CD1c-positive myeloid dendritic cell (primary cell): ENCODE results near the gene RBM22.
"Not testable (repeated sequence)": the region's sequence is repeated elsewhere in the genome, so short reads cannot be mapped to it uniquely, and the experiment has no call there.

Source experiments
- DNase-seq: peaks from one replicate; pipeline ENCODE4 v3.0.0-alpha.2; 2016; ENCODE audit errors: extremely low spot score

The RBM22 gene

DNA sequence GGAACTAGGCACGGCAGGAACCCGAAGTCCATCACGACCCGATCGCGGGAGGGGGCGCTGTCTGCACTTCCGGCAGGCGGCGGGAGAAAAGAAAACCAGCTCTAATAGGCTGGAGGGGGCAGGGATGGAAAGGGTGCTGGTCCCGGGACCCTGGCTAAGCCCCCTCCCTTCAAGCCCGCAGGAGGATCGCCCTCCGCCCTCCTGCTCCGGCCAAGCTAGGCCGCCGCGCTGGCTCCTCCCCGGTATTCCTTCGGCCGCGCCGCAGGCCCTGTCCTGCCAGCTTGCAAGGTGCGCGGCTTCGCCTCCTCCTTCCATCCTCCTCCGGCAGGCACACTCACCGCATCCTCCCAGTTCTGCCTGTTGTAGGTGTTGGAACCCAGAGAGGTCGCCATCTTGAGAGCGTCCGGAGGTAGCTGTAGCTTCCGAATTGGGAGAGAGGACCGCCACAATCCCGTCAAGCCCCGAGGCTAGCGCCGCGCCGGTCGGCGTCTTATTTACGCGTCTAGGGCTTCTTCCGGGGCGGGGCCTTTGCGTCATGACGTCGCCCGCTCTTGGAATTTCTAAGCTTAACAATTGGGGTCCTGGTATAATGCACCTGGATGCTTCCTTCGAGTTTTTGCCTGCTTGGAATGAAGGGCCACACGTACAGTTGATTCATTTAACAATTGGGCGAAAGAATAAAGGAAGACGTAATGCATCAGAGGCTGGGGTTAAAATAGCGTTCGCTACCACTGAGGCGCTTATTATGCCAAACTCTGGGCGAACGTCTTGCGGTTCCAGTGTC, at the start of gene RBM22:
RBM22 (minus strand) TSS at position 469 of the 784 bp plus-strand sequence; CDS start at position 392, 77 bp downstream.
- peak; percentile 95 for DNase-seq

DNA sequence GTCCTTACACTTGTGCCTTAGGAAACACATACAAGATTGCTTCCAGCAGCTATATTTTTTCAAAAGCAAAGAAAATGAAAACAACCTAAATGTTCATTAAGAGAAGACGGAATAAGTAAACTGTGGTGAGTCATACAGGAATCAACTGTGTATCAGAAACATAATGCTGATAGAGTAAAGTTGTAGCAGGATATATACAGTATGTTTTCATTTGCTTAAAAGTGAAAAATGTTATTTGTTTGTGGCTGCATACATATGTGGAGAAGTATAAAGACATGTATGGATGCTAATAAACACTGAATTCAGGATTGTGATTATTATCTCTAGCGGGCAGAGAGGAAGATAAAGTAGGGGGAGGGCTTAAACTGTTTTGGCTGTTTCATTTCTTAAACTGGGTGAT, 49.6 kb upstream of the RBM22 start:
- DNase-seq, result no peak

DNA sequence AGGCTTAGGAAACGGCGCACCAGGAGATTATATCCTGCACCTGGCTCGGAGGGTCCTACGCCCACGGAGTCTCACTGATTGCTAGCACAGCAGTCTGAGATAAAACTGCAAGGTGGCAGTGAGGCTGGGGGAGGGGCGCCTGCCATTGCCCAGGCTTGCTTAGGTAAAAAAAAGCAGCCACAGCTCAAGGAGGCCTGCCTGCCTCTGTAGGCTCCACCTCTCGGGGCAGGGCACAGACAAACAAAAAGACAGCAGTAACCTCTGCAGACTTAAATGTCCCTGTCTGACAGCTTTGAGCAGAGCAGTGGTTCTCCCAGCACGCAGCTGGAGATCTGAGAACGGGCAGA, 42.3 kb upstream of the RBM22 start:
- not testable (repeated sequence) for DNase-seq

DNA sequence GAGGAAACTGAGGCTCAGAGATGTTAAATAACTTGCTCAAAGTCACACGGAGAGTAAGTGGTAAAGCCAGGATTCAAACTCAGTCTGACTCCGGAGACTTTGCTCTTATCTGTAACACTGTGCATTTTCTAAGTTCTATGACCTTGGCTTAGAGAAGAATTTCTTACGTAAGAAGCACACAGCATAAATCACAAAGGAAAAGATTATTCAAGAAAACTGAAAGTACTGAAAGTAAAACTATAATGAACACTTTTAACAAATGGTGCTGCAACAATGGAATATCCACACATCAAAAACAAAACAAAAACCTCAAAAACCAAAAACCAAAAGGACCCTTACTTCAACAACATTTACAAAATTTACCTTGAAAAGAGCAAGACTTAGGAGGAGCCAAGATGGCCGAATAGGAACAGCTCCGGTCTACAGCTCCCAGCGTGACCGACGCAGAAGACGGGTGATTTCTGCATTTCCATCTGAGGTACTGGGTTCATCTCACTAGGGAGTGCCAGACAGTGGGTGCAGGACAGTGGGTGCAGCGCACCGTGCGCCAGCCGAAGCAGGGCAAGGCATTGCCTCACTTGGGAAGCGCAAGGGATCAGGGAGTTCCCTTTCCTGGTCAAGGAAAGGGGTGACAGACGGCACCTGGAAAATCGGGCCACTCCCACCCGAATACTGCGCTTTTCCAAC, 41.7 kb upstream of the RBM22 start:
- DNase-seq, result not testable (repeated sequence)

DNA sequence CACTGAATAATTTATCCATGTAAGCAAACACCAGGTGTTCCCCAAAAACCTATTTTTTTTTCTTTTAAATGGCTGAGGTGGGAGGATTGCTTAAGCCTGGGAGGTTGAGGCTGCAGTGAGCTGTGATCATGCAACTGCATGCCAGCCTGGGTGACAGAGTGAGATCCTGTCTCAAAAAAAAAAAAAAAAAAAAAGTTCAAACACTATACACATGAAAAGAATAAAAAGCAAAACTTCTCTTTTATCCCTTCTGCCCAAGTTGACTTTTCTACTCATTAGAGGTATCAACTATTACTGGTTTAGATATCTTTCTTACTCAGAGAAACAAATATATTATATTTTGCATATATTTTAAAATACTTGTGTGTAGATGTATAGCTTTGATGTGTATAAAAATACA, 40.1 kb upstream of the RBM22 start:
- no peak for DNase-seq

DNA sequence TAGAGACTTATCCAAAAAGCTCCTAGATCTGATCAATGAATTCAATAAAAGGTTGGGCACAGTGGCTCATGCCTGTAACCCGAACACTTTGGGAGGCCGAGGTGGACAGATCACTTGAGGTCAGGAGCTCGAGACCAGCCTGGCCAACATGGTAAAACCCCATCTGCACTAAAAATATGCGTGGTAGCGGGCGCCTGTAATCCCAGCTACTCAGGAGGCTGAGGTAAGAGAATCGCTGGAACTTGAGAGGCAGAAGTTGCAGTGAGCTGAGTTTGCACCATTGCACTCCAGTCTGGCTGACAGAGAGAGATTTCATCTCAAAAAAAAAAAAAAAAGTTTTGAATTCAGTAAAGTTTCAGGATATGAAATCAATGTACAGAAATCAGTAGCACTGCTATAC, 38.0 kb upstream of the RBM22 start:
- DNase-seq, result no peak

DNA sequence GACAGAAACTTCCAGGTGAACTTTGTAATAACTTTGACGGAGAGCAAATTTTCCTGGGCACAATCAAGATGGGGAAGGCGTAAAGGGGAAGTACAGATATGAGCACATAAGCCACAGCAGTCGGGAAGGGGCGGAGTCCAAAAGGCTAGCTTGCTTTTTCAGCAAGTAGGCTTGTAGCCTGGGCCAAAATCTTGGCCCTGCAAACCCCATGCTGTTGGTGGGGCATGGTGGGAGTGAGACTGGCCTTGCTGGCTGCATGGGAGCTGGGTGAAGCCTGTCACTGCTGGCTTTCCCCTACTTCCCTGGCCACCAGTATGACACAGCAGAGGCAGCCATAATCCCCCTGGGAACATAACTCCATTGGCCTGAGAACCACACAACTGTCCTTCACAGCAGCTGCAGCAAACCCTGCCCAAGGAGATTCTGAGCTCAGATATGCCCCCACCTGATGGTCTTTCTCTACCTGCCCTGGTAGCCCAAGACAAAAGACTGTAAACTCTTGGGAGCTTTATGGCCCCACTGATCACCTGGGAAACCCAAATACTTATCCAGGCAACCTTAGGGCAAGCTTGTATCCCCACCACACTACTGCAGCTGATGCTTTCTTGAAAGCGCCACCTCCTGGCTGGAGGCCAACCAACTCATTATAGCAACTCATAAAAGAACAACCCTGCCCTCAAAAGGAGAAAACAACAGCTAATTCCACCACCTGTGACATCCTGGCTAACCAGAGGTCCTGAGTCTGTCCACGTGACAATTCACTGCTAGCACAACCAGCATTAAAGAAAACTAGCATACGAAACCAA, 33.9 kb upstream of the RBM22 start:
- DNase-seq, result peak; percentile 86

DNA sequence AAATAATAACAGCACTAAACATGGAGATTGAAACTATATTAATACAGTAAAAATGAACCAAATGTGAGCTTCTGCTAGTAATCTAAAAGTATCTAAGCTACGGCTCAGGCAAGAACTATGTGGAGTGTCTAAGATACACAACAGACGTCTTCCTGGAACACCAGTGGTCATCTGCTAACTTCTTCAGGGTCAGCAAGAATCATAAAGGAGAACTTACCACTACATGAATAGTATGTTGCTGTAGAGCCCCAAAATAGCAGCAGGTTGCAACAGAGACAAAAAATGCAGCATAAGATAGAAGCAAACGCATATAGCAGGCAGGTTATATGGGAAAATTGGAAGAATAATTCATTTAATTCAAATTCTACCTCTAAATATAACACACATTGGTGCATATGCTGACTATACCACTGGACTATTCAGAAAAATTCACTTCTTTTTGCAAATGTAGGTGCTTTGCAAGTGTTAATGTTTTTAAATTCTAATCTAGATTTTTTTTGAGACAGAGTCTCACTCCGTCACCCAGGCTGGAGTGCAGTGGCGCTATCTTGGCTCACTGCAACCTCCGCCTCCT, 30.9 kb upstream of the RBM22 start:
- DNase-seq, result peak; percentile 14

DNA sequence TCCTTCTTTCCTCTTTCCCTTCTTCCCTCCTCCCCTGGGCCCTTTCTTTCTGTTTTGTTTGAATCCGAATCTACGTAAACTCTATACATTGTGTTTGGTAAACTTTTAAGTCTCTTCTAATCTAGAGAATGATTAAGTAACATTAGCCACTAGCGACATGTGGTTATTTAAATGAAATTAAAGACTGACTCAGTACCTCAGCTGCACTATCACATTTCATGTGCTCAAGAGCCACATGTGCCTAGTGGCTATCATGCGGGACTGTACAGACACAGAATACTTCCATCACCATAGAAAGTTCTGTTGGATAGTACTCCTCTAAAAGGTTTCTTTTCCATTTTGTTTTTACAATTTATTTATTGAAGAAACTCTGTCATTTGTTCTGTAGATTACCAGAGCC, 29.0 kb upstream of the RBM22 start:
- no peak for DNase-seq

DNA sequence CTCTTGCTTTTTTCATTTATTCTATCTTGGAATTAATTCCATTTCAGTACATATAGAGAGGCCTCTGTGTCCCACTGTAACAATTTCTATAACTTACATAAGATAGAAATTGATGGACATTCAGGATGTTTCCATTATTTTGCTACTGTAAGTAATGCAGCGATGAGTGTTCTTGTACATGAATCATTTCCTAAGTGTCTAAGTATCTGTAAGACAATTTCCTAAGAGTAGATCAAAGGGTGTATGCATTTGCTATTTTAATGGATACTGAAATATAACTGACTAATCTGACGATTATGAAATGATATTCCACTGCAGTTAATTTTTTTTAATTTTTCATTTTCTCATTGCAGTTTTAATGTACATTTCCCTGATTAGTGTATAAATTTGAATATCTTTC, 23.0 kb upstream of the RBM22 start:
- no peak for DNase-seq

DNA sequence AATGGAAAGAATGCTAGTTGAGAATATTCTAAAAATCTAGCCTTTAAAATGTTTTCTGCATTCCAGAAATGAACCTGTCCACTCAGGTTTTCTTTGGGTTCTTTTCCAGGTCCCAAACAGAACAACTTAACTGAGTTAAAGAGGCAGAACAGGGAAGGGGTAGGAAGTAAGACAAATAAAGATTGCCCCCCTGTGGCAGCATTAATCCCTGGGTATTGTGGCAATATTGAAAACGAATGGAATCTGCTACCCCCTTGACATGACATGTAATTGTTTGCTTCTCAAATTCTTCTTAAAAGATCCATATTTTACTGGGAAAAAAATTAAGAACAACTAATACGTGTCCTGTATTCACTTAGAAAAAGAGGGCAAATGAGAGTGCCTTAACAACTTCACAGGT, 9.3 kb upstream of the RBM22 start:
- DNase-seq, result no peak

DNA sequence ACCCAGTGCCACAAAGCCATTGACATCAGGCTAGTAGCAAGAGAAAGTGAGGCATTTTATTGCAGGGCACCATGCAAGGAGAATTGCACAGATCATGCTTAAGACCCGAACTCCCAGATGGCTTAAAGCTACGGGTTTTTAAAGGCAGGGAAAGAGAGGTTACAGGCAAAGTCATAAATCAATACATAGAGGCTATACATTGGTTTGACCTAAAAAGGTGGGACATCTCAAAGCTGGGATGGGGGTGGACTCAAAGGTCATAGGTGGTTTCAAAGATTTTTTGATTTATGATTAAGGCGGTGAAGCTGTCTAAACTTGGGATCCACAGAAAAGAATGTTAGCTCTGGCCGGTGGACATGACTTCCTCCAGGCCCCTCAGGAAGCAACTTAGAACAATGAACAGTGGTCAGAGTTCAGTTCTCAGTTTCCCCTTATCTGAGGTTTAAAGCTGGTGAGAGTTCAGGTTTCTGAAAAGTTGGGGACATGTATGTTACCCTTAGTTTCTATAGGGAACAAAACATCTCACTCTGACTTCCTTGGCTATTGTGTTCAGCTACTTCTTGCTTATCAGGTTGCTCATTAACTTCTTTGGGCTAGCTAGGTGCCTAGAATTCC, 6.0 kb upstream of the RBM22 start:
- DNase-seq, result no peak

DNA sequence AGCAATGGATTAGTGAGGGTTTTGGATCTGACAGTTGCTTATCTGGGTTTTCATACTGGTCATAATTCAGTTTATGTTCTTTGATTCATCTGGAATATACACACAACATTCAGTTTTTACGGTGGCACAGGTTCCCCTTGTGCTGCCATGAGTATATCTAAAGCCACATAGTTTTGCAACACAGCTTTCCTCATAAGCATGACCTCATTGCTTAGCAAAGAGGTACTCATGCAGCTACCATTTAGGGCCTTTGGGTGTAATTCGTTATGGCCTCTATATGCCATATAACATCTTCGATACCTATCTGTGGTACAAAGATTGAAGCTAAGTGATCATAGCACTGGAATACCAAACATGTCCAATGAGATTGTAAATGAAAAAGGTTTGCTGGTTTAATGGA, 2.9 kb upstream of the RBM22 start:
- peak; percentile 64 for DNase-seq

DNA sequence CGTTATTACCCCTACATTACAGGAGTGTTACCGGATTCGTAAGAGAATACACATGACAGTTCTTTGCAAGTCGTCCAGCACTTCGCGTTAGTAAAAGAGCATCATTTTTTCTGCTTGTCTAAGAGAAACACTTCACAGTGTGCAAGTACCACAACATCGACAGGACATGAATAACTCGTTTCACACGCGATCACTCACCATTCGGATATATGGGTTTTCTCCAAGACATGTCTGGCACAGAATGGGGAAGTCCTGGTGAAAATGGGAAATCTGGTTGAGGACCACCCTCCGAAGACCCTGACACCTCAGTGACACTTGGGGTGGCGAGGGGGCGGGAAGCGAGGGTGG, 642 bp downstream of the RBM22 start:
- peak; percentile 70 for DNase-seq

DNA sequence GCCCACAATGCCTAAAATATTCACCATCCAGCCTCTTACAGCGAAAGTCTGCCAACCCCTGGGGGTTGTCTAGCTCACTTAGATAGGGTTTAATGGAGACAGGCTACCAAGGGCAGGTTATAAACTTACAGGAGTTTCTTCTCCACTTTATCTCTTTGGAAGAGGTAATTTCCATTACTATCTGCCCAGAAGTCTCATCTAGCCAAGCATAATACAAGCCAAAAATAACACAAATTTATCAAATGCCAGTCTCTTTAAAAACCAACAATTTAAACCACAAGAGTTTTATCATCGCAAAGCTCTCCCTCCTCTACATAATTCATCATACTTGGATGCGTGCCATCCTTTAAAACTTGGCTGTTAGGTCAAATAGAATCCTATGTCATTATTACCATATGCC, 6.2 kb downstream of the RBM22 start:
- no peak for DNase-seq

DNA sequence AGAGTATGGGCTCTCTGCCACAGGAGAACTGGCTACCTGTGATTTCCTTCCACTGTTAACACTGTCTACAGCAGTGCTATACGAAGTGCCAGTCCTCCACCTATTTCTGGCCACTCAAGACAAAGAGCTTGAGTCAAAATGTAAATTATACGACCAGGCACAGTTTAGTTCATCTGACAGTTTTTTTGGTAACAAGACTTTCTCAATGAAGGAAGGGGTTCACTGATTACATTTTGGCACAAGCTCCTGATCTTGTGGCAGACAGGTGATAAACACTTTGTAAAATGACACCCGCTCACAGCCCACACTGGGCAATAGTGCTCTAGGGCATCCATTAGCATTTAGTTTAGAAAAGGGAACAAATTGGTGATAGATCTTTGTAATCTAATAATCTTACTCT, 8.6 kb downstream of the RBM22 start:
- no peak for DNase-seq

DNA sequence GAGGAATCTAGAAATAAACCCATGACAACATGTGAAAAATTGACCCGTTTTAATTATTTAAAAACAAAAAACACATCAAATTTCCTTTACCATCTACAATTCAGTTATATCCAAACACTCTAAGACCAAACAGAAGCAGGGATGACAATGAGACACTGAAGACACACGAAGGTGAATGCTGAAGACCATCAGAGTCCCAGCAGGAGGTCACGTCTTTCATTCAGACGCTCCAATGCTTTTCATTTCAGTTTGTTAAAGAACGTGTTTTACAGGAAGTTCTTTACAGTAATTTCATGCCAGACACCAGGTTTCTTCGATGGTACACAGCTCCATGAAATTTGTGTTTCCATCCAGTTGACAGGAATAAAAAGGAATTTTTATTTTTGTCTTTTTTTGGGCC, 10.1 kb downstream of the RBM22 start:
- no peak for DNase-seq

DNA sequence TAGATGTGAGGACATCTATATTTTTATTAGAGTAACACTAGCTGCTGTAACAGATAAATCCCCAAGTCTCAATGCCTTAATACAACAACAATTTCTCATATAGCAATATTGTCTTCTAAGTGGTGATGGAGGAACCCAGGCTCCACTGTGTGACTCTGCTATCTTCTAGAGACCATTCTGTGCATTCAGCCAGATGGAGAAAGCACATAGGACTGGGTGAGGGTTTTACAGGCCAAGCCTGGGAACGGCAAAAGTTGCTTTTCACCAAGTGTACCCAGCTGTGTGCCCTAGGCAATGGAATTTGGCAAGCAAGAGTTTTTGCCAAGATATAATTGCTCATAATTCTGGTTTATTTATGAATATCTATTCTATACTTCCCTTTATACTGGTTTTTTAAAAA, 11.7 kb downstream of the RBM22 start:
- DNase-seq, result no peak

DNA sequence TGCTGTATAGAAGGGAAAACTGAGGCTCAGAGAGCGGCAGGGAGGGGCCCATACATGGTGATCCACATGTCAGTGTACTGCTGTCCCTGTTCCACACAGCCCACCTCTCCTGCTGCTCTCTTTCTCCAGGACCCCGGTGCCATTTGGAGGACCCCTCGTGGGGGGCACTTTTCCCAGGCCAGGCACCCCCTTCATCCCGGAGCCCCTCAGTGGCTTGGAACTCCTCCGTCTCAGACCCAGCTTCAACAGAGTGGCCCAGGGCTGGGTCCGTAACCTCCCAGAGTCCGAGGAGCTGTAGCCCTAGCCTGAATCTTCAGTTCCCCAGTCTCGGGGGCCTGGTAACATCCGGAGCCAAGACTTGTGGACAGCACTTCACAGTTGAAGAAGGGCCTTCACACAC, 24.3 kb downstream of the RBM22 start:
- no peak for DNase-seq

DNA sequence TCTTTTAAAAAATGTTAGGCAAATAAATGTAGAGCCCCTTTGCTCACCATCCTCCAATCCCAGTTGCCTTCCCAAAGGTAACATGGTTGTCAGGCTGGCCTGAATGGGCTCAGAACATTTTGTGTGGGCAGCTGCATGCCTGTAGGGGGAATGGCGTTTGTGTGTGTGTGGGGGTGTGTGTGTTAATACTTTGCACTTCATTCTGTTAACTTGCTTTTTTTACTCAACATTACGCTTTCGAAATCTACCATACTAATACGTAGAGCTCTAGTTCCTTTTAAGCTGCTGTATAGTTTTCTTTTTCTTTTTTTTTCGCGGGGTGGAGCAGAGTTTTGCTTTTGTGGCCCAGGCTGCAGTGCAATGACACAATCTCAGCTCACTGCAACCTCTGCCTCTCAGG, 25.8 kb downstream of the RBM22 start:
- DNase-seq, result peak; percentile 33

DNA sequence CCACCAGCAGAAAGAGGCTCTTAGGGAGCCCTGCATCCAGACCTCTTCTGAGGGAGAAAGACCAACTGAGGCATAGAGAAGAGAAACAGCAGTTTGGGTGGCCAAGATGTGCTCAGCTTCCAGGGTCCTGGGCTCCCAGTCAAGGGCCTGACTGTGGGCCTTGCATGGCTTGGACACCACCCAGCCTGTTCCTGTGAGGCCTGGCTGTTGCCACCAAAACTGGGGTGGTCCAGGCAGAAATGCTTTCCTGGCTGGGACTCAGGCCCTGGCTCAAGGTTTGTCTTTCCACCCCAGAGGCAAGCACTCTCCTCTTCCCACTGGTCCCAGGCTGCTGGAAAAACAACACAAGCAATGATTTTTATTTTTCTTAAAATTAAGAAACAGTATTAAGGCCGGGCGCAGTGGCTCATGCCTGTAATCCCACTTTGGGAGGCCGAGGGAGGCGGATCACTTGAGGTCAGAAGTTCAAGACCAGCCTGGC, 26.5 kb downstream of the RBM22 start:
- no peak for DNase-seq

DNA sequence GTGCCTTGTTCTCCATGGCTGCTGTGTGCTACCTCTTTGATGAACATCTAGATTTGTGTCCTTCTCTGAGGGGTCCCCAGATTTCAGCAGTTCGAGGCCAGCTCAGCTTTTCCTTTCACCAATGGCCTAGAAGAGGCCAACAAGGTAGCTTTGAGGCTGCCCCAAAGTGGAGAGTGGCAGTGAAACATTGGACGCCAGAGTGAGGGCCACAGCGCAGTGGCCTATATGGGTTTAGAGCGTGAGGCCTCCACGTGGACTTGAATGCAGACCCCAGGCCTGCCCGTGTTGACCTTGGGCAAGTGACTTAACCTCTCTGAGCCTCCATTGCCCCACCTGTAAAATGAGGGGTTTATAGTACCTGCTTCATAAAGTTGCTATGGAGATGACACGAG, 28.0 kb downstream of the RBM22 start:
- no peak for DNase-seq
